Stomach (tissue), 4 donors: ENCODE data around the gene NDFIP1.

Source experiments
- EP300 ChIP-seq: sonication (generic); formaldehyde crosslinking; IDR thresholded peaks from one replicate; pipeline ENCODE4 v1.6.1; 2017; ENCODE audit warnings: antibody characterized with exemption
- POLR2A ChIP-seq, 4 donors: fragments of 450-650 bp; IDR thresholded peaks; one replicate each; pipeline ENCODE4 v1.6.1; 2016; ENCODE audit warnings: antibody characterized with exemption in 4 of 4, control low read depth in 2 of 4, mild to moderate bottlenecking in 1 of 4, moderate library complexity in 1 of 4
- POLR2AphosphoS5 ChIP-seq, 3 donors: sonication (generic); formaldehyde crosslinking; IDR thresholded peaks; one replicate each; pipeline ENCODE4 v1.6.1; 2016; ENCODE audit warnings: antibody characterized with exemption in 3 of 3
- TF ChIP-seq, protein P1 (sequence below), 7 experiments: fragments of 450-650 bp in 4 of 7; fragments of 200-600 bp in 3 of 7; sonication (generic) in 3 of 7; IDR thresholded peaks; one replicate each; pipeline ENCODE4 v1.5.1; 2016 to 2019; ENCODE audit warnings: antibody characterized with exemption in 7 of 7, control low read depth in 2 of 7, mild to moderate bottlenecking in 1 of 7

DNA sequence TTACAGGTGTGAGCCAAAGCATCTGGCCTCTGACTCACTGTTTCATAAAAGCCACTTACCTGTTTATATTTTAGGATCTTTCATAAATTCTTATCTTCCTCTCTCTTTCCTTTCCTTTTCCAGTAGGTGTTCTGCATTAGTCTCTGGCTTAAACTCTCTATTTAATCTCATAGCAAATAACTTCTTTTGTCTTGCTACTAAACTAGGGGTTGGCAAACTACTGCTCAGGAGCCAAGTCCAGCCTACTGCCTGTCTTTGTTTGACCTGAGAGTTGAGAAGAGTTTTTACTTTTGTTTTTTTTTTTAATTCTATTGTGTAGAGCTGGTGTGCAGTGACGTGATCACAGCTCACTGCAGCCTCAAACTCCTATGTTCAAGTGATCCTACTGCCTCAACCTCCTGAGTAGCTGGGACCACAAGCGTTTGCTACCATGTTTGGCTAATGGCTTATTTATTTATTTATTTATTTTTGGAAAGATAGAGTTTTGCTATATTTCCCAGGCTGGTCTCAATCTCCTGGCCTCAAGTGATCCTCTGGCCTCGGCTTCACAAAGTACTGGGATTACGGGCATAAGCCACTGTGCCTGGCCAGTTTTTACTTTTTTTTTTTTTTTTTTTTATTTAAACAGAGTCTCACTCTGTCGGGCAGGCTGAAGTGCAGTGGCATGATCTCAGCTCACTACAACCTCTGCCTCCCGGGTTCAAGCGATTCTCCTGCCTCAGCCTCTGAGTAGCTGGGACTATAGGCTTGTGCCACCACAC, 5.4 kb upstream of the NDFIP1 start:
- TF ChIP-seq, protein P1, sequence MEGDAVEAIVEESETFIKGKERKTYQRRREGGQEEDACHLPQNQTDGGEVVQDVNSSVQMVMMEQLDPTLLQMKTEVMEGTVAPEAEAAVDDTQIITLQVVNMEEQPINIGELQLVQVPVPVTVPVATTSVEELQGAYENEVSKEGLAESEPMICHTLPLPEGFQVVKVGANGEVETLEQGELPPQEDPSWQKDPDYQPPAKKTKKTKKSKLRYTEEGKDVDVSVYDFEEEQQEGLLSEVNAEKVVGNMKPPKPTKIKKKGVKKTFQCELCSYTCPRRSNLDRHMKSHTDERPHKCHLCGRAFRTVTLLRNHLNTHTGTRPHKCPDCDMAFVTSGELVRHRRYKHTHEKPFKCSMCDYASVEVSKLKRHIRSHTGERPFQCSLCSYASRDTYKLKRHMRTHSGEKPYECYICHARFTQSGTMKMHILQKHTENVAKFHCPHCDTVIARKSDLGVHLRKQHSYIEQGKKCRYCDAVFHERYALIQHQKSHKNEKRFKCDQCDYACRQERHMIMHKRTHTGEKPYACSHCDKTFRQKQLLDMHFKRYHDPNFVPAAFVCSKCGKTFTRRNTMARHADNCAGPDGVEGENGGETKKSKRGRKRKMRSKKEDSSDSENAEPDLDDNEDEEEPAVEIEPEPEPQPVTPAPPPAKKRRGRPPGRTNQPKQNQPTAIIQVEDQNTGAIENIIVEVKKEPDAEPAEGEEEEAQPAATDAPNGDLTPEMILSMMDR (IDR thresholded peaks at IDR 0.05): no peak
- TF ChIP-seq EP300 (no peak), POLR2A (IDR thresholded peaks at IDR 0.05) (no peak), POLR2AphosphoS5 (IDR thresholded peaks at IDR 0.05) (no peak)
